Measurements from ENCODE around the gene KATNAL1.

DNA sequence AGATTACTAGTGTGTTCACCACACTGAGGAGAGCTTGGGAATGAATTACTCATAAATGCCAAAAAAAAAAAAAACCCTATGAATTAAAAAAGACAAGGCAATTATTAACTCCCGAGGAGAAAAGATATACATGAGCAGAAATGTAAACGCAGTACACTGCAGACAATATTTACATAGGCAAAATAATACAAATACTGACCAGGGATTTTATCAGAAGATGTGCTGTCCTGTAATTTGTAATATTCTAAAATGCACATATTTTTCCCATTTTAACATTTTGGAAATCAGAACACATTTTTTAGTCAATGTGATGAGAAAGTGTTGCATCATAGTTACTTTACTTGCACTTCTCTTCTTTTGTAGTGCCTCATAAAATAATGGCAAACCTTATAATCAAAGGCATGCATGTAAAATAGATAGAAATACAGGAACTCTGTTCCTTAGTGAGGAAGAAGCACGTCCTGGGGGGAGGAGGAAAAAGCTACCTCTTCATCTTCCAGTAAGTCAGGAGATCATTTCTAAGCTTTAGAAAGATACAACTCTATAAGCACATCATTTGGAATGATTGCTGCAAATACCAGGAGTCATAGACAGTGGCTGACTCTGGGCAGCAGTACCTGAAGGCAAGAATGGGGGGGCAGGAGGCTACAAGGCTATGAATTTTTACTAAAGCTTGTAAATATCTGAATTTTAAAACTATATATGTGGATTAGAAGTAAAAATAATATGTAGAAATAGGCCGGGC lies 46.3 kb upstream of the KATNAL1 start:
- TF ChIP-seq, protein P1, sequence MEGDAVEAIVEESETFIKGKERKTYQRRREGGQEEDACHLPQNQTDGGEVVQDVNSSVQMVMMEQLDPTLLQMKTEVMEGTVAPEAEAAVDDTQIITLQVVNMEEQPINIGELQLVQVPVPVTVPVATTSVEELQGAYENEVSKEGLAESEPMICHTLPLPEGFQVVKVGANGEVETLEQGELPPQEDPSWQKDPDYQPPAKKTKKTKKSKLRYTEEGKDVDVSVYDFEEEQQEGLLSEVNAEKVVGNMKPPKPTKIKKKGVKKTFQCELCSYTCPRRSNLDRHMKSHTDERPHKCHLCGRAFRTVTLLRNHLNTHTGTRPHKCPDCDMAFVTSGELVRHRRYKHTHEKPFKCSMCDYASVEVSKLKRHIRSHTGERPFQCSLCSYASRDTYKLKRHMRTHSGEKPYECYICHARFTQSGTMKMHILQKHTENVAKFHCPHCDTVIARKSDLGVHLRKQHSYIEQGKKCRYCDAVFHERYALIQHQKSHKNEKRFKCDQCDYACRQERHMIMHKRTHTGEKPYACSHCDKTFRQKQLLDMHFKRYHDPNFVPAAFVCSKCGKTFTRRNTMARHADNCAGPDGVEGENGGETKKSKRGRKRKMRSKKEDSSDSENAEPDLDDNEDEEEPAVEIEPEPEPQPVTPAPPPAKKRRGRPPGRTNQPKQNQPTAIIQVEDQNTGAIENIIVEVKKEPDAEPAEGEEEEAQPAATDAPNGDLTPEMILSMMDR (optimal IDR thresholded peaks at IDR 0.05 in 1 of 3, IDR thresholded peaks at IDR 0.05 in 1 of 3, conservative IDR thresholded peaks at IDR 0.05 in 1 of 3; ENCODE audit: extremely low read depth in 1 of 3, insufficient read depth in 2 of 3, low read length in 3 of 3): no peak
- no peak for TF ChIP-seq EZH2 (IDR thresholded peaks at IDR 0.05; ENCODE audit: low read length)
